Activated CD4-positive, alpha-beta T cell treated with anti-CD3 and anti-CD28 coated beads, Interleukin-10, Interleukin-2, amounts not matched to agents 100 ng/mL and 50 ng/mL, durations not matched to agents 16 hours and 8 hours (primary cell): ENCODE data around the gene ST6GALNAC3.
A peak's percentile ranks its signal among the peaks of the same experiment; 100 is the strongest.

Experiments
- DNase-seq: peaks from one replicate; pipeline ENCODE4 v3.0.0-alpha.2; 2020

Gene ST6GALNAC3

GRCh38 chr1:76543495-76543894 is 468.9 kb downstream of the ST6GALNAC3 start:
- DNase-seq = no peak

- DNase-seq = no peak
These were observed 471.9 kb downstream of the ST6GALNAC3 start for GRCh38 chr1:76546354-76546933.

GRCh38 chr1:76547916-76548315 is 473.4 kb downstream of the ST6GALNAC3 start:
- no peak for DNase-seq

- no peak for DNase-seq
These were observed 474.1 kb downstream of the ST6GALNAC3 start for GRCh38 chr1:76548513-76549100.

- DNase-seq = no peak
These were observed 479.7 kb downstream of the ST6GALNAC3 start for GRCh38 chr1:76554283-76554682.

- DNase-seq = no peak
These were observed 487.7 kb downstream of the ST6GALNAC3 start for GRCh38 chr1:76562292-76562691.

GRCh38 chr1:76568573-76569238 is 494.2 kb downstream of the ST6GALNAC3 start:
- DNase-seq = no peak

GRCh38 chr1:76571248-76571647 is 496.7 kb downstream of the ST6GALNAC3 start:
- no peak for DNase-seq

- no peak for DNase-seq
These were observed 497.7 kb downstream of the ST6GALNAC3 start for GRCh38 chr1:76572229-76572628.

- no peak for DNase-seq
These were observed 502.5 kb downstream of the ST6GALNAC3 start for GRCh38 chr1:76576876-76577524.

GRCh38 chr1:76577525-76578185 is 503.1 kb downstream of the ST6GALNAC3 start:
- no peak for DNase-seq

GRCh38 chr1:76580206-76580605 is 505.7 kb downstream of the ST6GALNAC3 start:
- no peak for DNase-seq

- no peak for DNase-seq
These were observed 507.2 kb downstream of the ST6GALNAC3 start for GRCh38 chr1:76581712-76582111.

- peak; percentile 1 for DNase-seq
These were observed 508.8 kb downstream of the ST6GALNAC3 start for GRCh38 chr1:76583235-76583868.

- DNase-seq = no peak
These were observed 509.4 kb downstream of the ST6GALNAC3 start for GRCh38 chr1:76583875-76584477.

GRCh38 chr1:76585980-76586674 is 511.6 kb downstream of the ST6GALNAC3 start:
- DNase-seq = no peak

- no peak for DNase-seq
These were observed 512.7 kb downstream of the ST6GALNAC3 start for GRCh38 chr1:76587212-76587611.

- DNase-seq = no peak
These were observed 516.9 kb downstream of the ST6GALNAC3 start for GRCh38 chr1:76591461-76591860.

GRCh38 chr1:76591963-76592362 is 517.4 kb downstream of the ST6GALNAC3 start:
- no peak for DNase-seq

- DNase-seq = no peak
These were observed 518.6 kb downstream of the ST6GALNAC3 start for GRCh38 chr1:76593141-76593540.

- peak; percentile 4 for DNase-seq
These were observed 519.1 kb downstream of the ST6GALNAC3 start for GRCh38 chr1:76593618-76594017.

- no peak for DNase-seq
These were observed 520.5 kb downstream of the ST6GALNAC3 start for GRCh38 chr1:76595024-76595423.
